SIG-M5 (cell line): ENCODE results near the gene MPV17.
"Not testable (repeated sequence)": the region's sequence is repeated elsewhere in the genome, so short reads cannot be mapped to it uniquely, and the experiment has no call there.

ENCODE experiments used
- DNase-seq: peaks from one replicate; lab custom pipeline; 2025; lab: John Stamatoyannopoulos, UW

The MPV17 gene

GRCh38 chr2:27323596-27324285, 844 bp upstream of the MPV17 start:
- DNase-seq = no peak

DNA sequence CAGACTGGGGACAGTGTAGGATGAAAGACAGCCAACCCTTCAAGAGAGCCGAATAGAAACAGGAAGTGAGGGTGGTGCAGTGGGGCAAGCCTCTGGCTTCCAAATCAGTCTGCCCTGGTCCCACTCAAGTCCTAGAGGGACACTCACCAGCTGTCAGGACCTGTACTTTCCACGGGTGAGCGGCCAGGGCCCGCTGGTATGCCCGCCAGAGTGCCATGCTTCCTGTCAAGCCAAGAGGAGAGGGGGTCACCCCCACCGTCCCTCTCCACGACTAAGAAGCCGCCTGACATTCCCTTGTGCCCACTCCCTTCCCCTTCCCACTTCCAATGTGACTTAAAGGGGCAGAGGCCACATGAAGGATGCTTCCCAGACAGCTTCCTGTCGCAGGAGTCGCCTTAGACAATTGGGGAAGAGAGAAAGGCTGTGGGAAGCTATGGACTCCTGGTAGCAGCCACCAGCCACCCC, 564 bp downstream of the MPV17 start:
- no peak for DNase-seq

DNA sequence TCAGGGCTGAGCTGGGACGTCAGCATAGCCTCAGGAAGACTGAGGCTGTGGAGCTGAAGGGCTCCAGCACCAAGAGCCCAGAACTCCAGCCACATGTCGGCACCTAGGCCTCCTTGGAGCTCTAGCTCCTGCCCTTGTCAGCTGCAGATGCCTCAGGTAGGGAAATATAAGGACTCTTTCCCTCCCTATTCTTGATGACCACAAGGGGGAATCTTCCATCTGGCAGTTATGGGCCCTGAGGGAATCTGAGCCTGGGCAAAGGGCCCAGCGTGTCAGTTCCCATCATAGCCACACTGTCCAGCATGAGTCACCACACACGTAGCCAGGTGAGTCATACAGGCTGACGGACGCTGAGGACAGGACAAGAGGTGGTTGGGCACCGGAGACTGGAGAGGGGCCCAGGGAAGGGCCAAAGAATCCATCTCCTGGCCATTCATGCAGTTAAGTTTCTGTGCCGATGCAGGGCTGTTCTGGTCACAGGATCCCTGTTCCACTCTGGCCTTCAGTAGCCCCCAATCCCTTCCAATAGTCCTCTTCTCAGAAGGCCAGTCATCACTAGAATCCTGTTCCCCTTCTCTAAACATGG, 1.8 kb downstream of the MPV17 start:
- DNase-seq = no peak

GRCh38 chr2:27319839-27320238, 3.1 kb downstream of the MPV17 start:
- not testable (repeated sequence) for DNase-seq

DNA sequence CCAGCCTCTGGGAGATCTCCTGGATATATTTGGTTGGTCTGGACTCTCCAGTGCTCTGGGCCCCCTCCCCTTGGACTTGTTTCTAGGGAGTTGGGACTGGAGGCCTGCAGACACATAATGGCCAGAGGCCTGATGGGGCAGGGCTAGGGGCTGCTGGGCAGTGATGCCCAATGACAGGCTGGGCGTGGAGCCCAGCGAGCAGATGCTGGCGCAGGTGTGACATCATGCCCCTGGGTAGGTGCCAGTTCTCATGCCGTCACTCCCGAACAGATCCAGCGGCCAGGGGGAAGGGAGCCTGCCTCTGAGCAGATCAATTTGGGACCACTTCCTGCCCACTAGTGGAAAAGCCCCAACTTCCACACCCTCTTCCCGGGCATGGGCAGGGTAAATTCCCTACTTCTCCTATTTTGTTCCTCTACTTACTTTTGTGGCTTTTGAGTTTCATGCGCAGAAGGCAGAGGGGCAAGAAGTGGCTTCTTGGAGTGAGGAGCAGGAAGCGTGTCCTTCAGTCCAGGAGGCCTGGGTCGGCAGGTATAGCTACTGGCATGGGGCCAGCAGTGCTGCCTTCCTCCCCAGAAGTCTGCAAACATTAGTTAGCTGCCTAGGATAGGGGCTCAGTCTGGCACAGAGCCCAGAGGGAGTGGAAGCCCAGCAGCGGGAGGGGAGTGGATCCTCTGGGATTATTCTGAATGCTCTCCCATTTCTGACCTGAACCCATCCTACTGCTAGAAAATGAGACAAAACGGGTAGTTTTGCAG, 6.1 kb downstream of the MPV17 start:
- DNase-seq = no peak

GRCh38 chr2:27315122-27315521, 7.8 kb downstream of the MPV17 start:
- DNase-seq = no peak

DNA sequence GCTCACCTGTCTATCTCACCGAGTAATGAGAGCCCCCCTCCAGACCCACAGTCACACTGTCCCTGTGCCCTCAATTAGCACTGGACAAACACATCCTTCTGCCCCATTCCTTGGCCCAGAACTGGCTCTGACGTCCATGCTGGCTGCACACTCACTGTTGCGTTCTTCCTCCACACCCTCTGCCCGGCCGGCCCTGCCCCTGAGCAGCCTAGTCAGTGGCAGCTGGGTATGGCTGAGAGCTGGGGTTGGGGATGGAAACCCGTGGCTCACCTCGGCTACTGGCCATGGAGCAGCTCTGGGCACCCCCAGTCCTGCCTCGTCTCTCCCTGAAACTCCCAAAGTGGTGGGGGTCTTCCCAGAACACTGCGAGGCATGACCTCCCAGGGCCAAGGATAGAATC, 8.2 kb downstream of the MPV17 start:
- no peak for DNase-seq

- DNase-seq = no peak
Observed at GRCh38 chr2:27313882-27314645, 8.8 kb downstream of the MPV17 start.

- DNase-seq = no peak
Observed at GRCh38 chr2:27312152-27312551, 10.7 kb downstream of the MPV17 start.

DNA sequence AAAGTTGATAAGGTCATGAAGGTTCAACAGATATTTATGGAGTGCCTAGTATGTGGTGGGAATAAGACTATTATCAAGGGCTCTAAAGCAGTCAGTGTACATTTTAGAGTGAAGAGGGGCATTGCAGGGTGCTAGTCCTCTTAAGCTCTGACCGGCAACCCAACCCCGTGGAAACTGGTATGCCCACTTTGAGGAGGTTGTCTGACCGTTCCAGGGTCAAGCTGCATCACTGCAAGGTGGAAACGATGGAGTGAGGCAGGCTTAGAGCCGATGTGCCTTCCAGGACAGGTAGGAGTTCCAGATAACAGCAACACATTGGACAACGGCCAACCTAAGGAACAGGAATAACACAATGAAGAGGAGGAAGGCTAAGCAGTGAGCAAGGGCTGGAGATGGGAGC, 13.2 kb downstream of the MPV17 start:
- no peak for DNase-seq

GRCh38 chr2:27308359-27308881, 14.5 kb downstream of the MPV17 start, which contains the start of gene UCN:
TSS of gene UCN (minus strand) at chr2:27308445. CDS start at chr2:27307895, 550 bp downstream.
- DNase-seq = no peak

- DNase-seq = no peak
Observed at GRCh38 chr2:27307545-27308358, 15.1 kb downstream of the MPV17 start.

DNA sequence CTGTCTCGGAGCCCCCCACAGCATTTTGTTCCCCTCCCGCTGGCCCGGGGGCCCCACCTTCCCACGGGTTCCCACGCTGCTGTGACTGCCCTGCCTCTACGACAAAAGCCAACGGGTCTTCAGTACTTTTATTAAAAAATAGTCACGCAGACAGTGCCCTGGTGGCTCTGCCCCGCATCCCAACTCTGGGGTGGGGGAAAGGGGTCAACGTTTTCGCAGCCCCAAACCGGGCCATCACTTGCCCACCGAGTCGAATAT, 15.7 kb downstream of the MPV17 start:
- DNase-seq = no peak

DNA sequence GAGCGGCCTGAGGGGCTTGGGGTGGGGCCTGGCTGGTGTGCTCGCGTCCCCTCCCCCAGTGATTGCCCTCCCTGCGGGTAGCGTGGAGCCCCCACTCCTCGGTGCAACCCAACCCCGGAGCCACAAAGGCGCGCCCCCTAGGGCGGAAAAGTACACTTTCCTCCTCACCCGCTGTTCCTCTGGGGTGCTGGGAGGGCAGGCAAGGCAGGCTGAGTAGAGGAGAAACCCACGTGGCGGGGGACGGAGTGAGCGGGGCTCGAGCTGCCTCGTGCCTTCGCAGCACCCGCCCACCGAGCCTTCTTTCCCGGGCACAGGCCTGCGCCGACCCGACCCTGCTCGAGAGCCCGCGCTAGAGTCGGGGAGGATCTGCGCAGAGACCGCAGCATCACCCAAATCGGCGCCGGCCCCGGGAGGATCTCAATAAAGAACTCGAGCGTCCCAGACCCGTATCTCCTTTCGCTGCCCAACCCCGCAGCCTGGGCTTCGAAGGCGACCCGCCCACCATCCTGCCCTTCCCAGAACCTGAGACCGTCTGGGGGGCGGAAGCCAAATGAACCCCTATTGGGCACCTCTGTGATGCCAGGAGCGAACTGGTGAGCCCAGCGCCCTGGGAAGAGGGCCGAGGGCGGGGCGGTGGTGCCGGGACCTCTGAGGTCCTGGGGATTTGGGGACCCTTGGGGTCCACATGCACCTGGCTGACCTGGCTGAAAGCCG, 16.2 kb downstream of the MPV17 start:
- DNase-seq = no peak

- DNase-seq = no peak
Observed at GRCh38 chr2:27306136-27306535, 16.8 kb downstream of the MPV17 start.

GRCh38 chr2:27305516-27305915, 17.4 kb downstream of the MPV17 start:
- DNase-seq = no peak

GRCh38 chr2:27304488-27305240, 18.2 kb downstream of the MPV17 start:
- DNase-seq = no peak

GRCh38 chr2:27303093-27304025, 19.5 kb downstream of the MPV17 start:
- DNase-seq = peak; percentile 40

DNA sequence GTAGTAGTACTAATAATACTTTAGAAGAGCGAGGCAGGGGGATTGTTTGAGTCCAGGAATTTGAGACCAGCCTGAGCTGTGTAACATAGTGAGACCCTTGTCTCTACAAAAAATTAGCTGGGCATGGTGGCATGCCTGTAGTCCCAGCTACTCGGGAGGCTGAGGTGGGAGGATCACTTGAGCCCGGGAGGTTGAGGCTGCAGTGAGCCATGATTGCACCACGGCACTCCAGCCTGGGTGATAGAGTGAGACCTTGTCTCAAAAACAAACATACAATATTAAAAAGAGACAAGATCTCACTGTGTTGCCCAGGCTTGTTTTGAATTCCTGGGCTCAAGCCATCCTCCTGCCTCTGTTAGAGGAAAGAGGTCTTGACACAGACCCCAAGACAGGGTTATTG, 22.3 kb downstream of the MPV17 start:
- DNase-seq = not testable (repeated sequence)
